GM12878 (cell line): ENCODE measurements around the gene MRPS23. TPM values are rescaled to one million over a fixed set of nuclear protein-coding genes. Genes with fewer than 3 reads are reported as not detected.

Experiments
- ATAC-seq: fragments of 200-7000 bp; cut with Tn5 transposase; 3 replicates; pipeline ENCODE4 v1.9.1; 2020; ENCODE audit warnings: mild to moderate bottlenecking, moderate library complexity
- BruUV-seq: library from RNA; stranded (reverse); fragments of 400-500 nt; replicated peaks from 2 replicates; lab custom pipeline; 2021; lab: Mats Ljungman, UMichigan
- CTCF ChIA-PET: fragments of 300-600 bp; sonication (Branson Sonifier 250); formaldehyde crosslinking; extraction: SDS; loops from one replicate; lab custom pipeline; 2021; ENCODE audit warnings: inconsistent platforms; lab: Yijun Ruan, JAX
- POLR2A ChIA-PET: fragments of 350-600 bp; formaldehyde crosslinking; extraction: SDS; loops from one replicate; lab custom pipeline; 2021; ENCODE audit warnings: inconsistent platforms; lab: Charles Lee
- RAD21 ChIA-PET: fragments of 300-600 bp; sonication (Branson Sonifier 250); formaldehyde crosslinking; loops from one replicate; lab custom pipeline; 2023; ENCODE audit warnings: antibody characterized with exemption; ENCODE audit not compliant: unreplicated experiment; lab: Charles Lee
- SMC1A ChIA-PET: fragments of 300-600 bp; sonication (Branson Sonifier 250); formaldehyde crosslinking; loops from one replicate; lab custom pipeline; 2023; ENCODE audit not compliant: unreplicated experiment, uncharacterized antibody; lab: Charles Lee
- DNase-seq: peaks from one replicate; pipeline ENCODE4 v3.0.0-alpha.2; 2011; ENCODE audit warnings: low read depth, low spot score
- FAIRE-seq: peaks from 3 replicates; lab custom pipeline; 2011; peaks lifted over from hg19 to GRCh38; lab: Jason Lieb, UNC
- H2AFZ ChIP-seq: 2 replicates; pipeline ENCODE4 v1.6.0; 2011; ENCODE audit warnings: low read depth, low read length, control low read depth; ENCODE audit not compliant: control insufficient read depth
- H3K27ac ChIP-seq: 2 replicates; pipeline ENCODE4 v1.5.1; 2011; ENCODE audit warnings: control low read depth; ENCODE audit not compliant: control insufficient read depth, insufficient read depth
- H3K27me3 ChIP-seq, 2 experiments: replicated peaks in 1 of 2; 2 replicates each; pipeline versions ENCODE4 v1.6.0 to v1.6.1; 2011; ENCODE audit warnings: low read length in 1 of 2; ENCODE audit not compliant: control insufficient read depth in 2 of 2, insufficient read depth in 2 of 2
- H3K36me3 ChIP-seq, 2 experiments: 2 replicates each; pipeline ENCODE4 v1.5.1; 2011; ENCODE audit warnings: low read length in 1 of 2; ENCODE audit not compliant: control insufficient read depth in 2 of 2, insufficient read depth in 2 of 2
- H3K4me1 ChIP-seq: 2 replicates; pipeline ENCODE4 v1.6.1; 2011; ENCODE audit warnings: mild to moderate bottlenecking, low read length, moderate library complexity, mixed read lengths; ENCODE audit not compliant: control insufficient read depth, insufficient read depth
- H3K4me2 ChIP-seq: 2 replicates; pipeline ENCODE4 v1.6.0; 2011; ENCODE audit warnings: control low read depth; ENCODE audit not compliant: control insufficient read depth, insufficient read depth
- H3K4me3 ChIP-seq: fragments of 200-600 bp; sonication (generic); 2 replicates; pipeline ENCODE4 v1.5.1; 2016
- H3K79me2 ChIP-seq: 2 replicates; pipeline ENCODE4 v1.6.0; 2011; ENCODE audit warnings: low read length; ENCODE audit not compliant: control insufficient read depth, insufficient read depth
- H3K9ac ChIP-seq: 2 replicates; pipeline ENCODE4 v1.8.0; 2011; ENCODE audit warnings: low read length, control low read depth, mixed read lengths; ENCODE audit not compliant: control insufficient read depth, insufficient read depth
- H3K9me3 ChIP-seq: replicated peaks from 3 replicates; pipeline ENCODE4 v1.5.1; 2011; ENCODE audit warnings: mild to moderate bottlenecking, low read length; ENCODE audit not compliant: control insufficient read depth, insufficient read depth
- H4K20me1 ChIP-seq: 2 replicates; pipeline ENCODE4 v1.6.0; 2011; ENCODE audit not compliant: control insufficient read depth, insufficient read depth
- FOXK2 ChIP-seq: fragments of 450-650 bp; IDR thresholded peaks from 2 replicates; pipeline ENCODE4 v1.6.1; 2017; ENCODE audit warnings: mild to moderate bottlenecking, moderate library complexity
- MTA2 ChIP-seq: fragments of 450-650 bp; IDR thresholded peaks from 2 replicates; pipeline ENCODE4 v1.6.1; 2016; ENCODE audit warnings: low read depth, mild to moderate bottlenecking, moderate library complexity
- SPI1 ChIP-seq: IDR thresholded peaks from 2 replicates; pipeline ENCODE4 v1.6.1; 2011; ENCODE audit warnings: low read depth, mild to moderate bottlenecking, low read length, moderate library complexity, borderline replicate concordance; ENCODE audit not compliant: insufficient read depth
- TCF3 ChIP-seq: IDR thresholded peaks from 2 replicates; pipeline ENCODE4 v1.6.1; 2012; ENCODE audit warnings: low read depth, mild to moderate bottlenecking, low read length, borderline replicate concordance; ENCODE audit not compliant: insufficient read depth
- ZNF24 ChIP-seq: fragments of 450-650 bp; IDR thresholded peaks from 2 replicates; pipeline ENCODE4 v1.6.1; 2017; ENCODE audit warnings: antibody characterized with exemption, mild to moderate bottlenecking
- WGBS: methylation state at CpG from one replicate; pipeline ENCODE4 v1.1.6; 2016; ENCODE audit warnings: low lambda C conversion rate; ENCODE audit not compliant: insufficient replicate concordance, insufficient coverage; ENCODE audit errors: missing lambda C conversion rate; 5-methylcytosine and 5-hydroxymethylcytosine counted together
- in situ Hi-C: fragments of 300-500 bp; cut with MboI; formaldehyde crosslinking; loops from 9 replicates; pipeline ENCODE4 v1.14.3; 2018; ENCODE audit warnings: mixed read lengths
- intact Hi-C: fragments of 100-400 bp; cut with micrococcal nuclease; formaldehyde crosslinking; loops from one replicate; pipeline ENCODE4 v1.14.2; 2022; ENCODE audit not compliant: unreplicated experiment
- polyA plus RNA-seq, 11 experiments: library from polyadenylated mRNA; depleted of rRNA in 4 of 11; unstranded in 6 of 11; stranded (reverse) in 5 of 11; fragments of >200 nt; fragmentation: Nextera tagmentation in 4 of 11; fragmentation: Illumina TruSeq in 1 of 11; extraction: Ambion mirVana in 4 of 11; extraction: Trizol in 1 of 11; gene quantifications; 1 replicate in 1 of 11; 2 replicates in 10 of 11; pipeline versions ENCODE4 v1.2.1 to v1.2.3, GENCODE V29; 2011 to 2016; ENCODE audit warnings: inconsistent platforms in 2 of 11, missing spikeins in 2 of 11, low read depth in 1 of 11
- total RNA-seq, 4 experiments: library from RNA; depleted of rRNA in 3 of 4; stranded (reverse); fragments of >200 nt in 3 of 4; fragmentation: Illumina TruSeq in 1 of 4; extraction: Trizol in 1 of 4; gene quantifications; 2 replicates each; pipeline versions ENCODE4 v1.2.1 to v1.2.3, GENCODE V29; 2013 to 2021
- TF ChIP-seq, protein P1 (sequence below): IDR thresholded peaks from 2 replicates; pipeline ENCODE4 v1.6.1; 2012; ENCODE audit warnings: low read depth, low read length, improper control_type of control experiment

MRPS23 gene
- total and polyA plus RNA-seq, 10 of the 15 experiments (the other 5 are each of a cell fraction or from before 2014, with no cell fraction given): 65.3 to 237 (median 87.9) TPM

DNA sequence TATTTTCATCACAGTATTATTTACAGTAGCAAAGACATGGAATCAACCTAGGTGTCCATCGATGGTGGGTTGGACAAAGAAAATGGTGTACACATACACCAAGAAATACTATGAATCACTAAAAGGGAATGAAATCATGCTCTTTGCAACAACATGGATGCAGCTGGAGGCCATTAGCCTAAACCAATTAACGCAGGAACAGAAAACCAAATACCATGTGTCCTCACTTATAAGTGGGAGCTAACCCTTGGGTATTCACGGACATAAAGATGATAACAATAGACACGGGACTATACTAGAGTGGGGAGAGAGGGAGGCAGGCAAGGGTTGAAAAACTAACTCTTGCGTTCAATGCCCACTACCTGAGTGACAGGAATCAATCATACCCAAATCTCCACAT, 41.0 kb downstream of the MRPS23 start:
- intact Hi-C loops: no loop called here
- 22% methylated on average over 5 of the region's 5 CpGs for WGBS
- in situ Hi-C loops: no loop called here
- POLR2A ChIA-PET: no interaction called here
- CTCF ChIA-PET: interaction anchor here (1.0 kb wide), 1 partner anchor 24 kb away, joined by 3 read pairs; no protein-coding TSS in a partner anchor
- peaks cover 2 to 12% of the 10 kb centered on the region in 2 experiments for H3K27me3 ChIP-seq
- RAD21 ChIA-PET: no interaction called here
- H4K20me1 ChIP-seq: no peaks in the 10 kb centered on the region
- H3K9ac ChIP-seq: no peak overlapping the region
- SMC1A ChIA-PET: no interaction called here
- no peak overlapping the region for H3K4me3 ChIP-seq
- no peaks in the 10 kb centered on the region for H3K9me3 ChIP-seq
- no peaks in the 10 kb centered on the region for H3K79me2 ChIP-seq
- no peak overlapping the region for H3K27ac ChIP-seq
- H3K4me2 ChIP-seq: no peak overlapping the region
- H2AFZ ChIP-seq: no peak overlapping the region
- ATAC-seq (no peak), DNase-seq (no peak), FAIRE-seq (no peak)
- TF ChIP-seq SPI1 (no peak), FOXK2 (no peak), TCF3 (no peak), ZNF24 (no peak), MTA2 (no peak)
- TF ChIP-seq, protein P1, sequence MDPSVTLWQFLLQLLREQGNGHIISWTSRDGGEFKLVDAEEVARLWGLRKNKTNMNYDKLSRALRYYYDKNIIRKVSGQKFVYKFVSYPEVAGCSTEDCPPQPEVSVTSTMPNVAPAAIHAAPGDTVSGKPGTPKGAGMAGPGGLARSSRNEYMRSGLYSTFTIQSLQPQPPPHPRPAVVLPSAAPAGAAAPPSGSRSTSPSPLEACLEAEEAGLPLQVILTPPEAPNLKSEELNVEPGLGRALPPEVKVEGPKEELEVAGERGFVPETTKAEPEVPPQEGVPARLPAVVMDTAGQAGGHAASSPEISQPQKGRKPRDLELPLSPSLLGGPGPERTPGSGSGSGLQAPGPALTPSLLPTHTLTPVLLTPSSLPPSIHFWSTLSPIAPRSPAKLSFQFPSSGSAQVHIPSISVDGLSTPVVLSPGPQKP: no peak
- no peaks in the 10 kb centered on the region for H3K36me3 ChIP-seq
- H3K4me1 ChIP-seq: no peaks in the 10 kb centered on the region
- no TSS peak for BruUV-seq
